AG09319 (cell line): Measurements from ENCODE around the gene MIB2.
A peak's percentile ranks its signal among the peaks of the same experiment; 100 is the strongest.
"Not testable (repeated sequence)": the region's sequence is repeated elsewhere in the genome, so short reads cannot be mapped to it uniquely, and the experiment has no call there.

ENCODE experiments used
- DNase-seq: peaks from one replicate; pipeline ENCODE4 v3.0.0-alpha.2; 2010; ENCODE audit warnings: low read depth; ENCODE audit errors: extremely low read depth
- CTCF ChIP-seq: IDR thresholded peaks from 2 replicates; pipeline ENCODE4 v1.5.1; 2011; ENCODE audit warnings: low read depth, mild to moderate bottlenecking, inconsistent platforms, low read length, moderate library complexity

MIB2 gene

GRCh38 chr1:1594602-1595260 lies 20.6 kb upstream of the MIB2 start:
- DNase-seq = no peak
- TF ChIP-seq CTCF = no peak

GRCh38 chr1:1595341-1595740 lies 20.0 kb upstream of the MIB2 start:
- not testable (repeated sequence) for DNase-seq

GRCh38 chr1:1596493-1597274 lies 18.6 kb upstream of the MIB2 start:
- TF ChIP-seq CTCF = no peak
- no peak for DNase-seq

GRCh38 chr1:1597275-1597930 lies 17.9 kb upstream of the MIB2 start:
- peak; percentile 19 for TF ChIP-seq CTCF
- no peak for DNase-seq

GRCh38 chr1:1598051-1598719 lies 17.1 kb upstream of the MIB2 start:
- TF ChIP-seq CTCF = no peak
- DNase-seq = no peak

- TF ChIP-seq CTCF = no peak
- DNase-seq = no peak
Measured at GRCh38 chr1:1598720-1599029, 16.6 kb upstream of the MIB2 start.

GRCh38 chr1:1599030-1599934 lies 16.0 kb upstream of the MIB2 start:
- no peak for DNase-seq

More at GRCh38 chr1:1599030-1599934, 16.0 kb upstream of the MIB2 start:
- no peak for TF ChIP-seq CTCF
